ENCODE data around the gene HERC2. TPM values are rescaled to one million over a fixed set of nuclear protein-coding genes. Genes with fewer than 3 reads are reported as not detected.
"Not testable (repeated sequence)": the region's sequence is repeated elsewhere in the genome, so short reads cannot be mapped to it uniquely, and the experiment has no call there.

The HERC2 gene
- total and polyA plus RNA-seq, 10 donors, result 16.1 to 79.8 (median 58.9) TPM

GRCh38 chr15:28246605-28247004 is 75.4 kb downstream of the HERC2 start:
- intact Hi-C loops (cut with DNase I; ENCODE audit: low total_unique reads), result no loop called here
- peaks cover 0 to 17% (median 4%) of the 10 kb centered on the region in 8 donors for H3K9me3 ChIP-seq
- H3K27ac ChIP-seq, result no peak overlapping the region
- WGBS, 5 donors, result 95 to 98% (median 97%) methylated on average over 5 of the region's 5 CpGs
- peaks cover 0 to 99% (median 65%) of the 10 kb centered on the region in 6 donors for H3K36me3 ChIP-seq
- H3K4me3 ChIP-seq, result no peak overlapping the region
- no peaks in the 10 kb centered on the region for H3K27me3 ChIP-seq (replicated peaks in 1 of 7)
- DNase-seq, result no peak
- H3K4me1 ChIP-seq, result no peaks in the 10 kb centered on the region
- TF ChIP-seq CTCF (IDR thresholded peaks at IDR 0.05 in 8 of 11, conservative IDR thresholded peaks at IDR 0.05 in 3 of 11), result no peak
- TF ChIP-seq POLR2AphosphoS5 (IDR thresholded peaks at IDR 0.05), result no peak
- TF ChIP-seq POLR2A (IDR thresholded peaks at IDR 0.05), result no peak

DNA sequence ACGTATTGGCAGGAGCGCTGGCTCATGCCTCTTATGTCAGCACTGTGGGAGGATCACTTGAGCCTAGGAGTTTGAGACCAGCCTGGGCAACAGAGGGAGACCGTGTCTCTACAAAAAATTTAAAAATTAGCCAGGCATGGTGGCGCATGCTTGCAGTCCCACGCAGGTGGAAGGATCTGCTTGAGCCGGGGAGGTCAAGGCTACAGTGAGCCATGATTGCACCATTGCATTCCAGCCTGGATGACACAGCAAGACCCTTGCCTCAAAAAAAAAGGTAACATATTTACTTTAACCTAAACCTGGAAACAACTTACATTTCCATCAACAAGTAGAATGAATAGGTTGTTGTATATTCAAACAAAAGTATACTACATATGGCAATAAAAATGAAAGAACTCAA is 78.1 kb downstream of the HERC2 start:
- no peak overlapping the region for H3K4me3 ChIP-seq
- no peaks in the 10 kb centered on the region for H3K4me1 ChIP-seq
- 95 to 99% (median 97%) methylated on average over 6 of the region's 6 CpGs for WGBS, 5 donors
- H3K36me3 ChIP-seq, result peaks cover 0 to 94% (median 61%) of the 10 kb centered on the region in 6 donors
- no peaks in the 10 kb centered on the region for H3K27me3 ChIP-seq (replicated peaks in 1 of 7)
- no peak for DNase-seq
- H3K9me3 ChIP-seq, result peaks cover 0 to 16% (median 4%) of the 10 kb centered on the region in 8 donors
- TF ChIP-seq POLR2AphosphoS5 (IDR thresholded peaks at IDR 0.05) (no peak), CTCF (IDR thresholded peaks at IDR 0.05 in 8 of 11, conservative IDR thresholded peaks at IDR 0.05 in 3 of 11) (no peak), POLR2A (IDR thresholded peaks at IDR 0.05) (no peak)
- intact Hi-C loops (cut with DNase I; ENCODE audit: low total_unique reads), result no loop called here
- no peak overlapping the region for H3K27ac ChIP-seq

GRCh38 chr15:28243399-28243798 is 78.6 kb downstream of the HERC2 start:
- no peak overlapping the region for H3K4me3 ChIP-seq
- no peak overlapping the region for H3K27ac ChIP-seq
- no peaks in the 10 kb centered on the region for H3K4me1 ChIP-seq
- intact Hi-C loops (cut with DNase I; ENCODE audit: low total_unique reads), result no loop called here
- WGBS, 5 donors, result 92 to 98% (median 97%) methylated on average over 1 of the region's 1 CpG
- H3K36me3 ChIP-seq, result peaks cover 0 to 94% (median 57%) of the 10 kb centered on the region in 6 donors
- H3K27me3 ChIP-seq (replicated peaks in 1 of 7), result no peaks in the 10 kb centered on the region
- no peak for DNase-seq
- H3K9me3 ChIP-seq, result peaks cover 0 to 16% (median 4%) of the 10 kb centered on the region in 8 donors
- TF ChIP-seq CTCF (IDR thresholded peaks at IDR 0.05 in 8 of 11, conservative IDR thresholded peaks at IDR 0.05 in 3 of 11) (no peak), POLR2A (IDR thresholded peaks at IDR 0.05) (no peak)

GRCh38 chr15:28238296-28238695 is 83.7 kb downstream of the HERC2 start:
- H3K9me3 ChIP-seq; H3K4me1 ChIP-seq; H3K4me3 ChIP-seq; DNase-seq; H3K27ac ChIP-seq; intact Hi-C loops (cut with DNase I; ENCODE audit: low total_unique reads); H3K27me3 ChIP-seq (replicated peaks in 1 of 7): not testable (repeated sequence)
- 57 to 69% (median 61%) methylated on average over 4 of the region's 4 CpGs for WGBS, 5 donors
- peaks cover 0 to 83% (median 41%) of the 10 kb centered on the region in 6 donors for H3K36me3 ChIP-seq

DNA sequence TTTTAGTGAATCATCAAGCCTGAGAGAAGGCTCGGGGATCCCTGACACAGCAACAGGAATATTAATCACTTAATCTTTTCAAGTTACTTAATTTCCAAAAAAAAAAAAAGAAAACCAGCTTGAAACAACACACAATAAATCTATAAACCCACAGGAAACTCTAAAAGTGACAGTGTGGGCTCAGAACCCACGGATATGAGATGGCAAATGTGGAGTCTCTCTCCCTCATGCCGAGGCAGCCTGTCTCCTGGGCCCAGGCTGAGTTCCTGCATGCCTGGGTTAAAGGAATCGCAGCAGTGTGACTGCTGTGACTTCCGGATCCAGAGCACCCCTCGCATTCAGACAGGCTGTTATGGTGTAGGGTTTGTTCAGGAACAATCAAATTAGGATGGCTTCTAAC is 90.2 kb downstream of the HERC2 start:
- H3K9me3 ChIP-seq; H3K4me3 ChIP-seq; DNase-seq; H3K27me3 ChIP-seq (replicated peaks in 1 of 7); intact Hi-C loops (cut with DNase I; ENCODE audit: low total_unique reads); H3K4me1 ChIP-seq; H3K27ac ChIP-seq: not testable (repeated sequence)
- 43 to 78% (median 55%) methylated on average over 6 of the region's 6 CpGs for WGBS, 5 donors
- H3K36me3 ChIP-seq, result peaks cover 0 to 88% (median 41%) of the 10 kb centered on the region in 6 donors

DNA sequence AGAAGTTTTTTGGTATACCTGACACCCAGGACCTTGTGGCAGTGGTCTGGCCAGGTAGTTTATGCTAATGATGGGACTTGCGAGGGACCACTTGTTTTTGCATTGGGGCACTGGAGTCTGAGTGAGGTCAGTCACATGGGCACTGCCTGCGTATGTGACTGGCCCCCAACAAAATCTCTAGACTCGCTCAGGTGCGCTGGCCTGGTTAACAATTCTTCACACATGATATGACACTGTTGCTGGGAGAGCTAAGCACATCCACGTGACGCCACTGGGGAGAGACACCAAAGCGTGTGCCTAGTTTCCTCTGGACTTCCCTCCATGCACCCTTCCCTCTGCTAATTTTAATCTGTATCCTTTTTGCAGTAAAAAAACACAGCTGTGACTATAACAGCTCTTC is 90.6 kb downstream of the HERC2 start:
- H3K4me1 ChIP-seq; DNase-seq; H3K9me3 ChIP-seq; intact Hi-C loops (cut with DNase I; ENCODE audit: low total_unique reads); H3K4me3 ChIP-seq; H3K27ac ChIP-seq; H3K27me3 ChIP-seq (replicated peaks in 1 of 7): not testable (repeated sequence)
- peaks cover 0 to 88% (median 37%) of the 10 kb centered on the region in 6 donors for H3K36me3 ChIP-seq
- WGBS, 5 donors, result 72 to 90% (median 77%) methylated on average over 6 to 7 of the region's 7 CpGs

DNA sequence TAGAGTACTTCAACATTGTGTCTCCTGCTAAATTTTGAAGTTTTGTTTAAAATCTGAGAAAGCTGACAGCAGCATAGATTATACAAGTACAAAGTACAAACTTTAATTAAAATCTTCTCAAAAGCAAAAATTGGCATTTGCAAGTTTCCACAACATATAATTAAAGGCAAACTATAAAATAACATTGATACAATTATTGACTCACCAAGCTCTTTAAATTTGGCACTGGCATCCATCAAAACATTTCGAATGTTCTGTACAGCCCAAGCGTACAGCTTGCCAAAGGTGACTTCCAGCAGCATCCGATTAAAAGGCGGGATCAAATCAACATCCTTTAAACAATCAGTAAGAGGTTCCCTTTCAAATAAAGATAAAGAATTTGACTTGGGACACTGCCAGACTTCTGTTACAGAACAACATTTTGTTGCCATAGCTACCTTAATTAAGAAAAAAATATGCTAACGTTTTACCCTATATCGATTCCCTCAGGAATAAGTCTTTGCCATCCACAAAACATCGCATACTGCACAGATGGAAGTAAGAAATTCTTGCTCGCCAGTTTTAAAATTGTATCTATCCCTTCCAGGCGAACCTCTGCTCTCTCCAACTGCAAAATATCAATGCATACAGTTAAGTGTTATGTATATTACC is 92.9 kb downstream of the HERC2 start:
- H3K4me3 ChIP-seq; H3K4me1 ChIP-seq; H3K27me3 ChIP-seq (replicated peaks in 1 of 7); intact Hi-C loops (cut with DNase I; ENCODE audit: low total_unique reads); DNase-seq; H3K27ac ChIP-seq; H3K9me3 ChIP-seq: not testable (repeated sequence)
- 82 to 92% (median 84%) methylated on average over 9 of the region's 9 CpGs for WGBS, 5 donors
- peaks cover 0 to 90% (median 30%) of the 10 kb centered on the region in 6 donors for H3K36me3 ChIP-seq

Data from spleen (tissue), 11 donors.